C4-2B (cell line): ENCODE results near the gene ST7L.

ENCODE experiments used
- CTCF ChIP-seq: fragments of 450-650 bp; conservative IDR thresholded peaks from 2 replicates; pipeline ENCODE4 v1.5.1; 2017; ENCODE audit warnings: mild to moderate bottlenecking
- ZFX ChIP-seq: fragments of 450-650 bp; IDR thresholded peaks from 2 replicates; pipeline ENCODE4 v1.6.1; 2017

- TF ChIP-seq CTCF (no peak), ZFX (no peak)
These were observed 78.6 kb downstream of the ST7L start for GRCh38 chr1:112540226-112540794.
